ENCODE results near the gene TOMM20. TPM values are rescaled to one million over a fixed set of nuclear protein-coding genes. Genes with fewer than 3 reads are reported as not detected.
"Not testable (repeated sequence)": the region's sequence is repeated elsewhere in the genome, so short reads cannot be mapped to it uniquely, and the experiment has no call there.

Gene TOMM20
- total RNA-seq, 1 donor: 108 TPM

DNA sequence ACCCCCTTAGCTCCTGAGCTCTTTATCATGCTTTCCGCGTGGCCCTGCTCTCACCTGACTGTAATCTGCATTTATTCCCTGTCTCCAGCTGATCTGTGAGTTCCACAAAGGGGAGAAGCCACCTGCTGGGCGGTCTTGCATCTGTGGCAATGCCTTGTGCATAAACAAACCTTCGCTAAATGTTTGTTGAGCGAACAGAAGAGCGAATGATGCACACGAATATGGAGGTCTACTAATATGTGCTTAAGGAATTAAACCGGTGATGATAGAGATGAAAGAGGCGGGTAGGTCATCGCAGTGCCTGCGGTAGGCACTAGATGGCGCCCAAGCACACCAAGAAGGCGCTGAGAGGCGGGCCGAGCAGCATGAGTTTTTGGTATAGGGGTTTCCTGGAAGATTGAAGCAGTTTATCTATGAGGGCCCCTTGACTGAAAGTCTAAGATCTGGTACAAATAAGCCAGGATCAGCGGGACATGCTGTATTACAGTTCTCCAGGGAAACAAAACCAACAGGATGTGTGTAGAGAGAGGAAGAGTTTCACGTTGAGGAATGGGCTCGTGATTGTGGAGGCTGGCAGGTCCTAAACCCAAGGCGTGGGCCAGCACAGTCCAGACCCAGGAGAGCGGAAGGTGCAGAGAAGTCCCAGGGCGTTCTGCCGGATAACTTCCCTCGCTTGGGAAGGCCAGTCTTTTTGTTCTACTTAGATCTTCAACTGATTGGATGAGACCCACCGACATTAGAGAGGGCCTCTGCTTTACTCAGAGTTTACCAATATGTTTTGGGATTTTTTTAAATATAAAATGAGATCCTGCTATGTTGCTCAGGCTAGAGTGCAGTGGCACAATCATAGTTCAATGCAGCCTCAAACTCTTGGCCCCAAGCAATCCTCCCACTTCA lies 34.7 kb downstream of the TOMM20 start:
- peak overlapping the region; percentile 66 for H3K4me3 ChIP-seq (ENCODE audit: insufficient read depth, low read length)
- H3K4me2 ChIP-seq (ENCODE audit: insufficient read depth, low read length): peak overlapping the region; percentile 82
- H2AFZ ChIP-seq (ENCODE audit: low read length): peak overlapping the region; percentile 87
- no peaks in the 10 kb centered on the region for H3K9me3 ChIP-seq (ENCODE audit: low read depth, low read length)
- H3K27ac ChIP-seq (ENCODE audit: low read depth, low read length): peak overlapping the region; percentile 64
- TF ChIP-seq, protein P1, sequence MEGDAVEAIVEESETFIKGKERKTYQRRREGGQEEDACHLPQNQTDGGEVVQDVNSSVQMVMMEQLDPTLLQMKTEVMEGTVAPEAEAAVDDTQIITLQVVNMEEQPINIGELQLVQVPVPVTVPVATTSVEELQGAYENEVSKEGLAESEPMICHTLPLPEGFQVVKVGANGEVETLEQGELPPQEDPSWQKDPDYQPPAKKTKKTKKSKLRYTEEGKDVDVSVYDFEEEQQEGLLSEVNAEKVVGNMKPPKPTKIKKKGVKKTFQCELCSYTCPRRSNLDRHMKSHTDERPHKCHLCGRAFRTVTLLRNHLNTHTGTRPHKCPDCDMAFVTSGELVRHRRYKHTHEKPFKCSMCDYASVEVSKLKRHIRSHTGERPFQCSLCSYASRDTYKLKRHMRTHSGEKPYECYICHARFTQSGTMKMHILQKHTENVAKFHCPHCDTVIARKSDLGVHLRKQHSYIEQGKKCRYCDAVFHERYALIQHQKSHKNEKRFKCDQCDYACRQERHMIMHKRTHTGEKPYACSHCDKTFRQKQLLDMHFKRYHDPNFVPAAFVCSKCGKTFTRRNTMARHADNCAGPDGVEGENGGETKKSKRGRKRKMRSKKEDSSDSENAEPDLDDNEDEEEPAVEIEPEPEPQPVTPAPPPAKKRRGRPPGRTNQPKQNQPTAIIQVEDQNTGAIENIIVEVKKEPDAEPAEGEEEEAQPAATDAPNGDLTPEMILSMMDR (IDR thresholded peaks at IDR 0.05; ENCODE audit: extremely low read depth, low read depth, low read length): peak; percentile 96
- peak; percentile 91 for DNase-seq (ENCODE audit: insufficient read length, low spot score, missing footprints)
- peaks cover 10% of the 10 kb centered on the region for H3K4me1 ChIP-seq (ENCODE audit: insufficient read depth, low read length)
- H3K36me3 ChIP-seq (ENCODE audit: insufficient read depth, low read length): no peaks in the 10 kb centered on the region
- no peaks in the 10 kb centered on the region for H3K27me3 ChIP-seq (ENCODE audit: insufficient read depth, low read length)
- no peaks in the 10 kb centered on the region for H4K20me1 ChIP-seq (ENCODE audit: insufficient read depth, low read length)
- no peaks in the 10 kb centered on the region for H3K79me2 ChIP-seq (ENCODE audit: insufficient read depth, low read length)

DNA sequence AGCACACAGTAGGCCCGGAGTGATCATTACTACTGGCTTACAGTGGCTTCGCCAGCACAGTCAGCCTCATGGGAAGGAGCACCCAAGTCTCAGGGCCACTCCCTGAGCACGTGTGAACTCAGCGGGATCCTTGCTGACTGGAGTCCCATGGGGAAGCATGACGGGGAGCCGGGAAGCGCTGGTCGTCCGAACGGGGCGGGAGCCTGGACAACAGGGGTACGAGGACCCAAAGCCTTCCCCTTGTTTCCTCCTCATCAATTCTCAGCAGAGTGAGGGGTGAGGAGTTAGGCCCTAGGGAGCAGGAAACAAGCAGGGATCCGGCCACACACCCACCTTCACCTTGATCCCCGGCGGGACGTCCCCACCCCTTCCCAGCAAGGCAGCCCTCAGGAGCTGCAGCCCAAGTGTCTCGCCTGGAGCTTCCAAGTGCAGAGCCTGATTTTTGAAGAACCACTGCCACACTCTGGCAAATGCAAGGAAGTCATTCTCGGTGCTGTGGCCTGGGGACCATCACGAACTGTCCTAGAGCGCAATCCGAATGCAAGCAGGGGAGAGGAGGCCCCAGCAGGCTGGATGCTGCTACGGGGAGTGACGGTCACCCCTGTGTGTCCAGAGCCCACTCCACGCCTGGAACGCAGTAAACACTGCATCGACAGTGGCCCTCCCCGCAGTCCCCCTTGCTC lies 35.5 kb downstream of the TOMM20 start:
- DNase-seq (ENCODE audit: insufficient read length, low spot score, missing footprints): peak; percentile 94
- Histone ChIP-seq H3K4me2 (ENCODE audit: insufficient read depth, low read length) (peak overlapping the region; percentile 82), H4K20me1 (ENCODE audit: insufficient read depth, low read length) (no peaks in the 10 kb centered on the region), H3K36me3 (ENCODE audit: insufficient read depth, low read length) (no peaks in the 10 kb centered on the region), H3K4me3 (ENCODE audit: insufficient read depth, low read length) (peak overlapping the region; percentile 66), H3K79me2 (ENCODE audit: insufficient read depth, low read length) (no peaks in the 10 kb centered on the region), H3K4me1 (ENCODE audit: insufficient read depth, low read length) (peaks cover 10% of the 10 kb centered on the region), H3K27me3 (ENCODE audit: insufficient read depth, low read length) (no peaks in the 10 kb centered on the region), H3K27ac (ENCODE audit: low read depth, low read length) (peak overlapping the region; percentile 64), H2AFZ (ENCODE audit: low read length) (peak overlapping the region; percentile 87), H3K9me3 (ENCODE audit: low read depth, low read length) (no peaks in the 10 kb centered on the region)
- TF ChIP-seq, protein P1 (IDR thresholded peaks at IDR 0.05; ENCODE audit: extremely low read depth, low read depth, low read length): peak; percentile 14

- not testable (repeated sequence) for H3K4me3 ChIP-seq (ENCODE audit: insufficient read depth, low read length); H4K20me1 ChIP-seq (ENCODE audit: insufficient read depth, low read length); H3K4me2 ChIP-seq (ENCODE audit: insufficient read depth, low read length); H3K27me3 ChIP-seq (ENCODE audit: insufficient read depth, low read length); DNase-seq (ENCODE audit: insufficient read length, low spot score, missing footprints); H2AFZ ChIP-seq (ENCODE audit: low read length); H3K36me3 ChIP-seq (ENCODE audit: insufficient read depth, low read length); H3K4me1 ChIP-seq (ENCODE audit: insufficient read depth, low read length); H3K9me3 ChIP-seq (ENCODE audit: low read depth, low read length); H3K79me2 ChIP-seq (ENCODE audit: insufficient read depth, low read length); H3K27ac ChIP-seq (ENCODE audit: low read depth, low read length)
Measured at GRCh38 chr1:235092415-235092814, 36.2 kb downstream of the TOMM20 start.

DNA sequence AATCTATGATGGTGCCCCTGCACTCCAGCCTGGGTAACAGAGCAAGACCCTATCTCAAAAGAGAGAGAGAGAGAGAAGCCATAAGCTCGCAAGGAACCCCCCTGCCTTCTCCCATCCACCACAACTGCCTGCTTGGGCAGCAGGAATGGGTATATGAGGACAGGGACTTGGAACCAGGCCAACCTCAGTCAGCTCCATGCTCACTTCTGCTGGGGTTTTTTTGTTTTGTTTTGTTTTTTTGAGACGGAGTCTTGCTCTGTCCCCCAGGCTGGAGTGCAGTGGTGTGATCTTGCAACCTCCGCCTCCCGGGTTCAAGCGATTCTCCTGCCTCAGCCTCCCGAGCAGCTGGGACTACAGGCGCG lies 36.6 kb downstream of the TOMM20 start:
- not testable (repeated sequence) for H3K79me2 ChIP-seq (ENCODE audit: insufficient read depth, low read length); DNase-seq (ENCODE audit: insufficient read length, low spot score, missing footprints); H3K9me3 ChIP-seq (ENCODE audit: low read depth, low read length); H3K4me1 ChIP-seq (ENCODE audit: insufficient read depth, low read length); H3K36me3 ChIP-seq (ENCODE audit: insufficient read depth, low read length); H2AFZ ChIP-seq (ENCODE audit: low read length); H3K27ac ChIP-seq (ENCODE audit: low read depth, low read length); H3K27me3 ChIP-seq (ENCODE audit: insufficient read depth, low read length); H3K4me2 ChIP-seq (ENCODE audit: insufficient read depth, low read length); H4K20me1 ChIP-seq (ENCODE audit: insufficient read depth, low read length); H3K4me3 ChIP-seq (ENCODE audit: insufficient read depth, low read length)

DNA sequence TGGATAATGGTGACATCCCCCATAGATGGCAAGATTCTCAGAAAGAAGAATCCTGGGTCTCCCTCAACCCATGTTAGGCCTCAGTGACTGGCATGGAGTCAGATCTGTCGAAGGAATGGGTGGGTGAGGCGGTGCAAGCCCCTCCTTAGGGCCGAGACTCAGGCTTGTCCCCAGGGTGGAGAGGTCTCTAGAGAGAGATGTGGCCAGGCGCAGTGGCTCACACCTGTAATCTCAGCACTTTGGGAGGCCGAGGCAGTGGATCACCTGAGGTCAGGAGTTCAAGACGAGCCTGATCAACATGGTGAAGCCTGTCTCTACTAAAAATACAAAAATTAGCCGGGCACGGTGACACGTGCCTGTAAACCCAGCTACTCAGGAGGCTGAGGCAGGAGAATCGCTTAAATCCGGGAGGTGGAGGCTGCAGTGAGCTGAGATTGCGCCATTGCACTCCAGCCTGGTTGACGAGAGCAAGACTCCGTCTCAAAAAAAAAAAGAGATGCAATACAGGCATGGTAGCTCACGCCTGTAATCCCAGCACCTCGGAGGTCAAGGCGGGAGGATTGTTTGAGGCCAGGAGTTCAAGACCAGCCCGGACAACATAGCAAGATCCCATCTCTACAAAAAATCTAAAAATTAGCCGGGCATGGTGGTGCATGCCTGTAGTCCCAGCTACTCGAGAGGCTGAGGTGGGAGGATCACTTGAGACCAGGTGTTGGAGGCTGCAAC lies 37.2 kb downstream of the TOMM20 start:
- H2AFZ ChIP-seq (ENCODE audit: low read length); H3K4me2 ChIP-seq (ENCODE audit: insufficient read depth, low read length); H4K20me1 ChIP-seq (ENCODE audit: insufficient read depth, low read length); H3K36me3 ChIP-seq (ENCODE audit: insufficient read depth, low read length); DNase-seq (ENCODE audit: insufficient read length, low spot score, missing footprints); H3K4me3 ChIP-seq (ENCODE audit: insufficient read depth, low read length); H3K27ac ChIP-seq (ENCODE audit: low read depth, low read length); H3K4me1 ChIP-seq (ENCODE audit: insufficient read depth, low read length); H3K9me3 ChIP-seq (ENCODE audit: low read depth, low read length); H3K27me3 ChIP-seq (ENCODE audit: insufficient read depth, low read length); H3K79me2 ChIP-seq (ENCODE audit: insufficient read depth, low read length): not testable (repeated sequence)

All from osteoblast (primary cell).